Measurements from ENCODE around the gene MYOM3. TPM values are rescaled to one million over a fixed set of nuclear protein-coding genes. Genes with fewer than 3 reads are reported as not detected.

The MYOM3 gene
- polyA plus RNA-seq, 1 donor (not counting 4 experiments of a cell fraction or from before 2014, with no cell fraction given), result 0.49 TPM

- Histone ChIP-seq H3K27ac (ENCODE audit: control insufficient read depth, insufficient read depth, low read length) (no peak overlapping the region), H3K4me1 (ENCODE audit: control insufficient read depth, extremely low read depth, insufficient read depth, low read length) (no peaks in the 10 kb centered on the region), H2AFZ (ENCODE audit: control insufficient read depth, low read length) (no peak overlapping the region), H3K9me1 (ENCODE audit: control insufficient read depth, extremely low read depth, insufficient read depth, low read length) (peaks cover 2% of the 10 kb centered on the region), H3K79me2 (ENCODE audit: control insufficient read depth, insufficient read depth, low read length) (no peaks in the 10 kb centered on the region), H3K27me3 (ENCODE audit: control insufficient read depth, extremely low read depth, insufficient read depth, low read length) (no peaks in the 10 kb centered on the region), H3K9me3 (ENCODE audit: control insufficient read depth, low read depth, low read length) (no peaks in the 10 kb centered on the region), H4K20me1 (ENCODE audit: control insufficient read depth, extremely low read depth, insufficient read depth, low read length) (no peaks in the 10 kb centered on the region), H3K9ac (ENCODE audit: control insufficient read depth, extremely low read depth, insufficient read depth, low read length) (no peak overlapping the region), H3K36me3 (ENCODE audit: control insufficient read depth in 2 of 2, extremely low read depth in 1 of 2, insufficient read depth in 2 of 2, low read length in 2 of 2) (no peaks in the 10 kb centered on the region), H3K4me3 (ENCODE audit: control insufficient read depth in 2 of 3, extremely low read depth in 1 of 3, insufficient read depth in 2 of 3, low read depth in 1 of 3, low read length in 3 of 3) (no peak overlapping the region), H3K4me2 (ENCODE audit: control insufficient read depth, extremely low read depth, insufficient read depth, low read depth, low read length) (no peak overlapping the region)
- dilution Hi-C loops (cut with MboI; ENCODE audit: extremely low pct_ligation_motif_present, low sequenced_read_pairs), result no loop called here
- FAIRE-seq (no peak), DNase-seq (ENCODE audit: low read depth, low spot score) (no peak)
- TF ChIP-seq EZH2 (IDR thresholded peaks at IDR 0.05; ENCODE audit: low read length) (no peak), CTCF (optimal IDR thresholded peaks at IDR 0.05 in 1 of 3, IDR thresholded peaks at IDR 0.05 in 1 of 3, conservative IDR thresholded peaks at IDR 0.05 in 1 of 3; ENCODE audit: extremely low read depth in 1 of 3, insufficient read depth in 2 of 3, low read length in 3 of 3) (no peak)
Observed at GRCh38 chr1:24100945-24101737, 10.8 kb downstream of the MYOM3 start.

- no peaks in the 10 kb centered on the region for H3K27me3 ChIP-seq (ENCODE audit: control insufficient read depth, extremely low read depth, insufficient read depth, low read length)
- no peak overlapping the region for H3K27ac ChIP-seq (ENCODE audit: control insufficient read depth, insufficient read depth, low read length)
- H3K9ac ChIP-seq (ENCODE audit: control insufficient read depth, extremely low read depth, insufficient read depth, low read length), result no peak overlapping the region
- H3K79me2 ChIP-seq (ENCODE audit: control insufficient read depth, insufficient read depth, low read length), result no peaks in the 10 kb centered on the region
- no peak for TF ChIP-seq EZH2 (IDR thresholded peaks at IDR 0.05; ENCODE audit: low read length)
- no peak for TF ChIP-seq CTCF (optimal IDR thresholded peaks at IDR 0.05 in 1 of 3, IDR thresholded peaks at IDR 0.05 in 1 of 3, conservative IDR thresholded peaks at IDR 0.05 in 1 of 3; ENCODE audit: extremely low read depth in 1 of 3, insufficient read depth in 2 of 3, low read length in 3 of 3)
- no peaks in the 10 kb centered on the region for H3K4me1 ChIP-seq (ENCODE audit: control insufficient read depth, extremely low read depth, insufficient read depth, low read length)
- H4K20me1 ChIP-seq (ENCODE audit: control insufficient read depth, extremely low read depth, insufficient read depth, low read length), result no peaks in the 10 kb centered on the region
- H3K4me3 ChIP-seq (ENCODE audit: control insufficient read depth in 2 of 3, extremely low read depth in 1 of 3, insufficient read depth in 2 of 3, low read depth in 1 of 3, low read length in 3 of 3), result no peak overlapping the region
- dilution Hi-C loops (cut with MboI; ENCODE audit: extremely low pct_ligation_motif_present, low sequenced_read_pairs), result no loop called here
- no peak overlapping the region for H2AFZ ChIP-seq (ENCODE audit: control insufficient read depth, low read length)
- H3K9me3 ChIP-seq (ENCODE audit: control insufficient read depth, low read depth, low read length), result no peaks in the 10 kb centered on the region
- H3K4me2 ChIP-seq (ENCODE audit: control insufficient read depth, extremely low read depth, insufficient read depth, low read depth, low read length), result no peak overlapping the region
- DNase-seq (ENCODE audit: low read depth, low spot score), result no peak
- no peaks in the 10 kb centered on the region for H3K36me3 ChIP-seq (ENCODE audit: control insufficient read depth in 2 of 2, extremely low read depth in 1 of 2, insufficient read depth in 2 of 2, low read length in 2 of 2)
- no peak for FAIRE-seq
- H3K9me1 ChIP-seq (ENCODE audit: control insufficient read depth, extremely low read depth, insufficient read depth, low read length), result no peaks in the 10 kb centered on the region
Observed at GRCh38 chr1:24098943-24099638, 12.8 kb downstream of the MYOM3 start.
